HepG2 (cell line): ENCODE results near the gene TMEM237. TPM values are rescaled to one million over a fixed set of nuclear protein-coding genes. Genes with fewer than 3 reads are reported as not detected.

ENCODE experiments used
- ATAC-seq: fragments of 200-7000 bp; cut with Tn5 transposase; 3 replicates; pipeline ENCODE4 v1.9.1; 2020; ENCODE audit warnings: mild to moderate bottlenecking, moderate library complexity
- BruUV-seq: library from RNA; stranded (reverse); fragments of 400-500 nt; replicated peaks from 2 replicates; lab custom pipeline; 2021; lab: Mats Ljungman, UMichigan
- CTCF ChIA-PET: fragments of 300-600 bp; formaldehyde crosslinking; extraction: SDS; loops from one replicate; lab custom pipeline; 2021; ENCODE audit warnings: low total read pairs, inconsistent platforms, low intra/inter-chr PET ratio; lab: Yijun Ruan, JAX
- POLR2A ChIA-PET: fragments of 350-600 bp; sonication (Branson Sonifier 250); formaldehyde crosslinking; loops from one replicate; lab custom pipeline; 2020; ENCODE audit warnings: antibody characterized with exemption, inconsistent platforms; lab: Yijun Ruan, JAX
- DNase-seq: peaks from one replicate; pipeline ENCODE4 v3.0.0-alpha.2; 2015; ENCODE audit warnings: low spot score
- FAIRE-seq: peaks from 3 replicates; lab custom pipeline; 2011; peaks lifted over from hg19 to GRCh38; lab: Jason Lieb, UNC
- H2AFZ ChIP-seq: one replicate; pipeline ENCODE4 v1.6.1; 2011; ENCODE audit warnings: low read length, inconsistent platforms
- H3K27ac ChIP-seq: fragments of 300-600 bp; 3 replicates; pipeline ENCODE4 v1.8.0; 2011; ENCODE audit warnings: mixed run types, mild to moderate bottlenecking, mixed read lengths, low read length, inconsistent platforms; ENCODE audit not compliant: insufficient read depth; ENCODE audit errors: extremely low read length
- H3K27me3 ChIP-seq, 2 experiments: fragments of 200-600 bp in 1 of 2; 2 replicates in 1 of 2; 3 replicates in 1 of 2; pipeline versions ENCODE4 v1.6.0 to v1.8.0; 2011; ENCODE audit warnings: low read length in 2 of 2, mild to moderate bottlenecking in 2 of 2, moderate library complexity in 2 of 2, inconsistent platforms in 1 of 2; ENCODE audit not compliant: insufficient read depth in 2 of 2, control insufficient read depth in 1 of 2
- H3K36me3 ChIP-seq, 2 experiments: fragments of 200-600 bp in 1 of 2; replicated peaks in 1 of 2; 2 replicates in 1 of 2; 3 replicates in 1 of 2; pipeline versions ENCODE4 v1.5.1 to v1.8.0; 2011; ENCODE audit warnings: low read length in 2 of 2, inconsistent platforms in 1 of 2; ENCODE audit not compliant: insufficient read depth in 2 of 2, control insufficient read depth in 1 of 2
- H3K4me1 ChIP-seq: 2 replicates; pipeline ENCODE4 v1.5.1; 2012; ENCODE audit warnings: low read length, inconsistent platforms; ENCODE audit not compliant: insufficient read depth
- H3K4me2 ChIP-seq: 2 replicates; pipeline ENCODE4 v1.6.0; 2011; ENCODE audit warnings: low read depth, low read length, inconsistent platforms
- H3K4me3 ChIP-seq, 3 experiments: fragments of 200-600 bp in 1 of 3; sonication (generic), shearing (Covaris generic) in 1 of 3; replicated peaks in 1 of 3; 2 replicates each; pipeline ENCODE4 v1.5.1; 2011 to 2016; ENCODE audit warnings: low read length in 3 of 3, inconsistent platforms in 2 of 3, low read depth in 2 of 3, mild to moderate bottlenecking in 2 of 3, control low read depth in 1 of 3, mixed read lengths in 1 of 3; ENCODE audit not compliant: insufficient read depth in 1 of 3
- H3K79me2 ChIP-seq: one replicate; pipeline ENCODE4 v1.6.1; 2011; ENCODE audit warnings: low read length, inconsistent platforms; ENCODE audit not compliant: insufficient read depth
- H3K9ac ChIP-seq: 2 replicates; pipeline ENCODE4 v1.6.0; 2011; ENCODE audit warnings: mild to moderate bottlenecking, low read depth, low read length, inconsistent platforms; ENCODE audit not compliant: insufficient read depth
- H3K9me3 ChIP-seq: 2 replicates; pipeline ENCODE4 v1.5.1; 2012; ENCODE audit warnings: mild to moderate bottlenecking, low read length
- H4K20me1 ChIP-seq: 2 replicates; pipeline ENCODE4 v1.6.0; 2011; ENCODE audit warnings: inconsistent platforms, mild to moderate bottlenecking, low read length, moderate library complexity; ENCODE audit not compliant: insufficient read depth
- ATF1 ChIP-seq: IDR thresholded peaks from 2 replicates; pipeline ENCODE4 v1.6.1; 2016; ENCODE audit warnings: mild to moderate bottlenecking, control low read depth
- KDM4B ChIP-seq: sonication (generic); formaldehyde crosslinking; IDR thresholded peaks from 2 replicates; pipeline ENCODE4 v1.4.0; 2020; ENCODE audit warnings: missing genetic modification reagents
- NFIC ChIP-seq: IDR thresholded peaks from 2 replicates; pipeline ENCODE4 v1.6.1; 2012; ENCODE audit warnings: mild to moderate bottlenecking, low read length, inconsistent platforms
- TAF1 ChIP-seq: sonication (generic); formaldehyde crosslinking; IDR thresholded peaks from 2 replicates; pipeline ENCODE4 v1.4.0; 2020; ENCODE audit warnings: missing genetic modification reagents
- WGBS: methylation state at CpG from one replicate; pipeline ENCODE4 v1.1.6; 2017; ENCODE audit warnings: low lambda C conversion rate; 5-methylcytosine and 5-hydroxymethylcytosine counted together
- in situ Hi-C: cut with HindIII; loops from 2 replicates; pipeline ENCODE4 v1.10.0; 2017; ENCODE audit warnings: low pct_unique_long_range_greater_than_20kb; ENCODE audit not compliant: extremely low pct_ligation_motif_present
- intact Hi-C: fragments of 100-400 bp; cut with micrococcal nuclease; formaldehyde crosslinking; loops from one replicate; pipeline ENCODE4 v1.10.0; 2022; ENCODE audit not compliant: unreplicated experiment
- polyA plus RNA-seq, 8 experiments: library from polyadenylated mRNA; depleted of rRNA in 3 of 8; stranded (reverse) in 7 of 8; unstranded in 1 of 8; fragments of >200 nt; fragmentation: Illumina TruSeq in 4 of 8; extraction: Trizol in 4 of 8; gene quantifications; 2 replicates each; pipeline versions ENCODE4 v1.2.1 to v1.2.3, GENCODE V29; 2011 to 2016; ENCODE audit warnings: low read depth in 4 of 8, missing spikeins in 1 of 8, mixed read lengths in 1 of 8; ENCODE audit not compliant: insufficient read depth in 1 of 8
- total RNA-seq, 5 experiments: library from RNA; depleted of rRNA; stranded (reverse); fragments of >200 nt; fragmentation: Illumina TruSeq; extraction: Trizol; gene quantifications; 2 replicates each; pipeline ENCODE4 v1.2.3, GENCODE V29; 2016; ENCODE audit warnings: low read depth in 1 of 5

TMEM237 gene
- total and polyA plus RNA-seq, 2 of the 13 experiments (the other 11 are each of a cell fraction or from before 2014, with no cell fraction given) = 21.8 to 36.1 TPM

DNA sequence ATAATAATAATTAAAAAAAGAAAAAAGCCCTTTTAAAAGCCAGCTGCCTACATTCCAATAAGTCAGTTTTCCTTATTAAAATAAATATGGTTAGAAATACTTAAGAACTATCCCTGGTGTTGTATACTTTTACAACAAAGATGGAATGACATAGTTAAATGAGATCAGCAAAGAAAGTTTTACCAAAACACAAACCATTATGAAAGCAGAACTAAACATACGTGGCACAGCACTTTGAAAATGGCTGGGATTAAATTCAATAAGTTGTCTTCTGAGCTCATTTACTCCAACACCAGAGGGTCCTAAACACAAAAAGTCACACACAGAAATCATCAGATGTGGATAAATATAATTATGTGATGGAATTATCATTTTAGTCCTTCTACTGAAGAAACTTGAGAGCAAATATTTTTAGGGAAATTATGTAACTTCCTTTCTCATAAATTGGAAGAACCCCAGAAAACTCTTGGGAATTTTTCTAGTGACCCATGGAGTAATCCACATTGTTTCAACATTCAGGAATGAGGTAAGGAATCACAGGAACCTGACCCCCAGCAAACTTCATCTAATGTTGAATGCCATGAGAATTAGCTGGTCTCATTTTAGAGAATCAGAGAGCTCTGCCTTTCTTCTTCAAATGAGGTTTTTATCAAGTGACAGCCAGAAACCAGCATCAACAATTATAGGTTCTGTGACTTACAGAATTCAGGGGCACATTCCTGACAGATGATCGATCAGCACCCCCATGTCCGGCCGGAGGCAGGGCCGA is 11.5 kb upstream of the TMEM237 start:
- Histone ChIP-seq H3K36me3 (no peaks in the 10 kb centered on the region), H2AFZ (no peak overlapping the region), H3K9me3 (no peaks in the 10 kb centered on the region), H4K20me1 (no peaks in the 10 kb centered on the region), H3K9ac (no peak overlapping the region), H3K4me1 (no peaks in the 10 kb centered on the region), H3K79me2 (no peaks in the 10 kb centered on the region), H3K27ac (no peak overlapping the region), H3K27me3 (peaks cover 0 to 20% of the 10 kb centered on the region in 2 experiments; a peak in 3 of 5 replicates), H3K4me3 (no peak overlapping the region)
- no TSS peak for BruUV-seq
- no peak for ATAC-seq
- DNase-seq = no peak
- CTCF ChIA-PET = no interaction called here
- intact Hi-C loops = no loop called here
- no peak for FAIRE-seq
- in situ Hi-C loops = no loop called here
- 59% methylated on average over 5 of the region's 5 CpGs for WGBS
- POLR2A ChIA-PET = no interaction called here
- TF ChIP-seq ATF1 (CRISPR knock-in tag) (no peak), TAF1 (no peak), KDM4B (CRISPR knock-in tag) (no peak)
- TF ChIP-seq, all 625 proteins: peak for 0
- H3K4me2 ChIP-seq = no peak overlapping the region

DNA sequence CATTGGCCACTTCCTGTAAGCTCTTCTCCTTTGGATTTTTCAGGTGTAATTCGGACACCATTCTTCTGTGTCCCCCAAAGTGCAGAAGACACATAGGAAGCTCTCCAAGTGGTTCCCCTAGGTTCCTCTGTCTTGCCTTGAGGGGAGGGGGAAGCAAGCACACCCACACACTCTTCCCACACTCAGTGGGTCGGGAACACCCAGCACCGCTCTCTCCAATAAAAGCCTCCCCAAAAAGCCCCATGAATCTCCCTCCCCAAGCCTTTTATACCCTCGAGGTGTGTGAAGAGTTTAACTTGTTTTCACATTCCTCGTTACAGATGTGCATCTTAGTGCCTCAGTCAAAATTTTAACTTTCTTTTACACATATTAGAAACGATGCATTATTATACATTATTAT is 9.9 kb upstream of the TMEM237 start:
- Histone ChIP-seq H2AFZ (no peak overlapping the region), H3K27me3 (peaks cover 0 to 20% of the 10 kb centered on the region in 2 experiments; a peak in 3 of 5 replicates), H4K20me1 (no peaks in the 10 kb centered on the region), H3K36me3 (no peaks in the 10 kb centered on the region), H3K27ac (no peak overlapping the region), H3K4me1 (peaks cover 7% of the 10 kb centered on the region; the same call in 1 of the 2 replicates), H3K4me2 (no peak overlapping the region), H3K4me3 (no peak overlapping the region), H3K79me2 (no peaks in the 10 kb centered on the region), H3K9ac (no peak overlapping the region), H3K9me3 (no peaks in the 10 kb centered on the region)
- FAIRE-seq (no peak), ATAC-seq (no peak), DNase-seq (no peak)
- CTCF ChIA-PET = no interaction called here
- 24% methylated on average over 6 of the region's 6 CpGs for WGBS
- intact Hi-C loops (no loop called here), in situ Hi-C loops (no loop called here)
- no peak for TF ChIP-seq NFIC
- BruUV-seq = no TSS peak
- POLR2A ChIA-PET = no interaction called here
